Keratinocyte (primary cell): Measurements from ENCODE around the gene LHFPL2.

Experiments
- EZH2 ChIP-seq: IDR thresholded peaks from one replicate; pipeline ENCODE4 v1.6.1; 2012; ENCODE audit warnings: inconsistent platforms, mild to moderate bottlenecking, low read length, moderate library complexity
- TF ChIP-seq, protein P1 (sequence below), 3 experiments: IDR thresholded peaks in 1 of 3; conservative IDR thresholded peaks in 1 of 3; optimal IDR thresholded peaks in 1 of 3; 2 replicates in 2 of 3; 3 replicates in 1 of 3; pipeline versions ENCODE3 to v1.5.1; 2011; ENCODE audit warnings: low read length in 3 of 3, mild to moderate bottlenecking in 3 of 3, moderate library complexity in 2 of 3, control low read depth in 1 of 3, inconsistent platforms in 1 of 3; ENCODE audit not compliant: insufficient read depth in 2 of 3; ENCODE audit errors: extremely low read depth in 1 of 3

GRCh38 chr5:78693339-78693738 lies 44.8 kb upstream of the LHFPL2 start:
- TF ChIP-seq, protein P1, sequence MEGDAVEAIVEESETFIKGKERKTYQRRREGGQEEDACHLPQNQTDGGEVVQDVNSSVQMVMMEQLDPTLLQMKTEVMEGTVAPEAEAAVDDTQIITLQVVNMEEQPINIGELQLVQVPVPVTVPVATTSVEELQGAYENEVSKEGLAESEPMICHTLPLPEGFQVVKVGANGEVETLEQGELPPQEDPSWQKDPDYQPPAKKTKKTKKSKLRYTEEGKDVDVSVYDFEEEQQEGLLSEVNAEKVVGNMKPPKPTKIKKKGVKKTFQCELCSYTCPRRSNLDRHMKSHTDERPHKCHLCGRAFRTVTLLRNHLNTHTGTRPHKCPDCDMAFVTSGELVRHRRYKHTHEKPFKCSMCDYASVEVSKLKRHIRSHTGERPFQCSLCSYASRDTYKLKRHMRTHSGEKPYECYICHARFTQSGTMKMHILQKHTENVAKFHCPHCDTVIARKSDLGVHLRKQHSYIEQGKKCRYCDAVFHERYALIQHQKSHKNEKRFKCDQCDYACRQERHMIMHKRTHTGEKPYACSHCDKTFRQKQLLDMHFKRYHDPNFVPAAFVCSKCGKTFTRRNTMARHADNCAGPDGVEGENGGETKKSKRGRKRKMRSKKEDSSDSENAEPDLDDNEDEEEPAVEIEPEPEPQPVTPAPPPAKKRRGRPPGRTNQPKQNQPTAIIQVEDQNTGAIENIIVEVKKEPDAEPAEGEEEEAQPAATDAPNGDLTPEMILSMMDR (optimal IDR thresholded peaks at IDR 0.05 in 1 of 3, IDR thresholded peaks at IDR 0.05 in 1 of 3, conservative IDR thresholded peaks at IDR 0.05 in 1 of 3; ENCODE audit: extremely low read depth in 1 of 3, insufficient read depth in 2 of 3, low read length in 3 of 3) = no peak
- no peak for TF ChIP-seq EZH2
